ENCODE measurements around the gene PDCD1LG2. TPM values are rescaled to one million over a fixed set of nuclear protein-coding genes. Genes with fewer than 3 reads are reported as not detected.

PDCD1LG2 gene
- total and polyA plus RNA-seq, 9 donors = 0.51 to 5.0 (median 1.2) TPM

GRCh38 chr9:5575000-5575399, 64.7 kb downstream of the PDCD1LG2 start:
- no peak overlapping the region for H3K27ac ChIP-seq
- H3K4me1 ChIP-seq (ENCODE audit: insufficient read depth) = no peaks in the 10 kb centered on the region
- no peaks in the 10 kb centered on the region for H3K36me3 ChIP-seq
- no peaks in the 10 kb centered on the region for H3K9me3 ChIP-seq
- WGBS, 3 donors = 68 to 91% (median 88%) methylated on average over 2 of the region's 2 CpGs
- TF ChIP-seq EP300 (IDR thresholded peaks at IDR 0.05) (no peak), CTCF (IDR thresholded peaks at IDR 0.05) (no peak), POLR2A (IDR thresholded peaks at IDR 0.05) (no peak)
- no peaks in the 10 kb centered on the region for H3K27me3 ChIP-seq
- intact Hi-C loops (cut with DNase I) = no loop called here
- no peak overlapping the region for H3K4me3 ChIP-seq
- no peak for DNase-seq

- no peak for DNase-seq
- H3K9me3 ChIP-seq = no peaks in the 10 kb centered on the region
- intact Hi-C loops (cut with DNase I) = no loop called here
- H3K27ac ChIP-seq = no peak overlapping the region
- H3K36me3 ChIP-seq = no peaks in the 10 kb centered on the region
- TF ChIP-seq EP300 (IDR thresholded peaks at IDR 0.05) (no peak), CTCF (IDR thresholded peaks at IDR 0.05) (no peak), POLR2A (IDR thresholded peaks at IDR 0.05) (no peak)
- H3K4me3 ChIP-seq = no peak overlapping the region
- no peaks in the 10 kb centered on the region for H3K4me1 ChIP-seq (ENCODE audit: insufficient read depth)
- WGBS, 3 donors = 68 to 85% (median 77%) methylated on average over 2 of the region's 2 CpGs
- no peaks in the 10 kb centered on the region for H3K27me3 ChIP-seq
Measured at GRCh38 chr9:5577225-5577624, 66.9 kb downstream of the PDCD1LG2 start.

- H3K9me3 ChIP-seq = no peaks in the 10 kb centered on the region
- no peak for TF ChIP-seq CTCF (IDR thresholded peaks at IDR 0.05)
- TF ChIP-seq POLR2A (IDR thresholded peaks at IDR 0.05) = no peak
- TF ChIP-seq EP300 (IDR thresholded peaks at IDR 0.05) = no peak
- no peaks in the 10 kb centered on the region for H3K36me3 ChIP-seq
- intact Hi-C loops (cut with DNase I) = no loop called here
- no peaks in the 10 kb centered on the region for H3K27me3 ChIP-seq
- no peak overlapping the region for H3K27ac ChIP-seq
- H3K4me1 ChIP-seq (ENCODE audit: insufficient read depth) = no peaks in the 10 kb centered on the region
- no peak overlapping the region for H3K4me3 ChIP-seq
- no peak for DNase-seq
Measured at GRCh38 chr9:5578018-5578697, 67.8 kb downstream of the PDCD1LG2 start.

GRCh38 chr9:5578698-5579085, 68.4 kb downstream of the PDCD1LG2 start:
- no peaks in the 10 kb centered on the region for H3K4me1 ChIP-seq (ENCODE audit: insufficient read depth)
- no peak overlapping the region for H3K4me3 ChIP-seq
- intact Hi-C loops (cut with DNase I) = no loop called here
- DNase-seq = no peak
- H3K27me3 ChIP-seq = no peaks in the 10 kb centered on the region
- H3K27ac ChIP-seq = no peak overlapping the region
- H3K9me3 ChIP-seq = no peaks in the 10 kb centered on the region
- TF ChIP-seq CTCF (IDR thresholded peaks at IDR 0.05) (no peak), EP300 (IDR thresholded peaks at IDR 0.05) (no peak), POLR2A (IDR thresholded peaks at IDR 0.05) (no peak)
- H3K36me3 ChIP-seq = no peaks in the 10 kb centered on the region

All from ovary (tissue), 9 donors.